Measurements from ENCODE around the gene CD81. TPM values are rescaled to one million over a fixed set of nuclear protein-coding genes. Genes with fewer than 3 reads are reported as not detected.
A peak's percentile ranks its signal among the peaks of the same experiment; 100 is the strongest.

CD81 gene
- total and polyA plus RNA-seq, 9 of the 15 experiments (the other 6 are each of a cell fraction or from before 2014, with no cell fraction given) = 2.4 to 189 (median 61.7) TPM

DNA sequence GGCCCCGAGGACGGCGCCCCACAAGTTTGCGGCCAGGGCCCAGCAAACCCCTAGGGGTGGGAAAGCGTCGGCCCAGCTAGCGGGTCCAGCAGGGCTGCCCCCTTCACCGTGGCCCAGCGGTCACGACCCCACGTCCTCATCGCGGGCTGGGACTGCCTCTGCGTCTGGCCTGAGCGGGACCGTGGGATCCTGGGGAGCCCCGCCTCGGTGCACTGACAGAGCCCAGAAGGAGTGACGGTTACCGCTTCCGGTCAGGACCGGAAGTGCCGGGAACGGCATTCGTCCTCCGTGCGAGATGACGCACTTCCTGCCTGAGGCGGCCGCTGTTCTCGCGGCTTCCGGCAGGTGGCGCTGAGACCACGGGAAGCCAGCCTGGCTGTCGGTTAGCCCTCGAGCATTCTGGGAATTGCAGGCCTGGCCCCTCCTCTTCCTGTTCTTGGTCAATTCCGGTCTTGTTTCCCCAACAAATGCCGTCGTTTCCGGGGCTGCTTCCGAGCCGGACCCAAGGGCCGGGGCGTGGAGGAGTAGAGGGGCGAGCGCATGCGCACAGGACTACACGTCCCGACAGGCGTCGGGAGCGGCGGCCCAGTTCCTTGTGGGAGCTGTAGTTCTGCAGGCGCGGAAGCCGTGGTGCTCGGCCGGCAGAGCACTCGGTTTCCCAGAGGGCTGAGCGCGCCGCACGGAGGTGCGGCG lies 23.1 kb downstream of the CD81 start, which contains the start of gene TSSC4 (continued):
- TF ChIP-seq SIX5 (IDR thresholded peaks at IDR 0.05; ENCODE audit: borderline replicate concordance in 1 of 2, insufficient read depth in 1 of 2, low read depth in 1 of 2, low read length in 2 of 2) (peak; percentile 92; a peak in 3 of 4 replicates), SETDB1 (IDR thresholded peaks at IDR 0.05; ENCODE audit: low read length) (peak; percentile 79), ZNF740 (CRISPR knock-in tag; IDR thresholded peaks at IDR 0.05) (peak; percentile 35; the same call in 1 of the 2 replicates), ZNF740 (tag; IDR thresholded peaks at IDR 0.05) (no peak), CREM (IDR thresholded peaks at IDR 0.05; ENCODE audit: low read depth) (peak; percentile 97), ZNF586 (CRISPR knock-in tag; conservative IDR thresholded peaks at IDR 0.05) (0 out of 2 replicates have a peak, but pooled peaks have one; percentile 65), KDM1A (IDR thresholded peaks at IDR 0.05) (no peak), ETV5 (CRISPR knock-in tag; IDR thresholded peaks at IDR 0.05; ENCODE audit: low read depth) (peak; percentile 95), POU5F1 (IDR thresholded peaks at IDR 0.05; ENCODE audit: borderline replicate concordance, low read depth, low read length, partially characterized antibody) (peak; percentile 82), ZNF232 (CRISPR knock-in tag; IDR thresholded peaks at IDR 0.05) (peak; percentile 89; the same call in 1 of the 2 replicates), FOXK1 (CRISPR knock-in tag; IDR thresholded peaks at IDR 0.05; ENCODE audit: borderline replicate concordance) (peak; percentile 60; the same call in 1 of the 2 replicates), FOXP4 (CRISPR knock-in tag; IDR thresholded peaks at IDR 0.05; ENCODE audit: borderline replicate concordance) (peak; percentile 90; the same call in 1 of the 2 replicates), ZNF696 (CRISPR knock-in tag; conservative IDR thresholded peaks at IDR 0.05) (no peak), U2AF1 (optimal IDR thresholded peaks at IDR 0.05; ENCODE audit: low read depth, low read length) (no peak), ZNF143 (CRISPR knock-in tag; IDR thresholded peaks at IDR 0.05) (peak; percentile 93), ESRRA (IDR thresholded peaks at IDR 0.05; ENCODE audit: borderline replicate concordance, low read depth) (peak; percentile 91), BRD4 (IDR thresholded peaks at IDR 0.05) (no peak), TOE1 (IDR thresholded peaks at IDR 0.05; ENCODE audit: borderline replicate concordance) (no peak; the same call in 1 of the 2 replicates), TOE1 (CRISPR knock-in tag; IDR thresholded peaks at IDR 0.05; ENCODE audit: borderline replicate concordance, low read depth) (no peak), HMG20A (CRISPR knock-in tag; conservative IDR thresholded peaks at IDR 0.05) (0 out of 2 replicates have a peak, but pooled peaks have one; percentile 16), ZNF76 (CRISPR knock-in tag; IDR thresholded peaks at IDR 0.05; ENCODE audit: borderline replicate concordance) (peak; percentile 9), RBFOX2 (IDR thresholded peaks at IDR 0.05; ENCODE audit: low read depth, low read length) (peak; percentile 91), CBX3 (IDR thresholded peaks at IDR 0.05; ENCODE audit: borderline replicate concordance in 1 of 2, low read length in 2 of 2) (peak in 1 of 2 experiments; percentile 30; a peak in 1 of 3 replicates)
- TF ChIP-seq, protein P1, sequence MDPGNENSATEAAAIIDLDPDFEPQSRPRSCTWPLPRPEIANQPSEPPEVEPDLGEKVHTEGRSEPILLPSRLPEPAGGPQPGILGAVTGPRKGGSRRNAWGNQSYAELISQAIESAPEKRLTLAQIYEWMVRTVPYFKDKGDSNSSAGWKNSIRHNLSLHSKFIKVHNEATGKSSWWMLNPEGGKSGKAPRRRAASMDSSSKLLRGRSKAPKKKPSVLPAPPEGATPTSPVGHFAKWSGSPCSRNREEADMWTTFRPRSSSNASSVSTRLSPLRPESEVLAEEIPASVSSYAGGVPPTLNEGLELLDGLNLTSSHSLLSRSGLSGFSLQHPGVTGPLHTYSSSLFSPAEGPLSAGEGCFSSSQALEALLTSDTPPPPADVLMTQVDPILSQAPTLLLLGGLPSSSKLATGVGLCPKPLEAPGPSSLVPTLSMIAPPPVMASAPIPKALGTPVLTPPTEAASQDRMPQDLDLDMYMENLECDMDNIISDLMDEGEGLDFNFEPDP (CRISPR knock-in tag; IDR thresholded peaks at IDR 0.05) = 0 out of 2 replicates have a peak, but pooled peaks have one; percentile 41
